Measurements from ENCODE around the gene PRIMPOL.
"Not testable (repeated sequence)": the region's sequence is repeated elsewhere in the genome, so short reads cannot be mapped to it uniquely, and the experiment has no call there.

Gene PRIMPOL

DNA sequence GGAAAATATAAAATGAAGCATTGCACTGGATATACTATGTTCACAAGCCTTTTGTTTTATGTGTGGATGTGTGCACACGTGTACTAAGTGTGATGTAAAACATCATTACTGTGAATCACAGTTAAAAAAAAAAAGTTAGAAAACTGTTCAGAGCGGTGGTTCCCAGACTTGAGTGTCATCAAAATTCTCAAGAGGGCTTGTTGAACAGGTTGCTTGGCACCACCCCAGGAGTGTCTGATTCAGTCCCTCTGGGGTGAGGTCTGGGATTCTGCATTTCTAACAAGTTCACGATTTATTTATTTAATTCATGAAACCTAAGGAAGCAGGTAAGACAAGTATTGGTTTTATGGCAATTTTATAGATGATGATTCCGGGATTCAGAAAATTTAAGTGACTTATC lies 82.6 kb downstream of the PRIMPOL start:
- H3K4me1 ChIP-seq (ENCODE audit: insufficient read depth, low read length, severe bottlenecking) = peaks cover 61% of the 10 kb centered on the region
- peak overlapping the region; percentile 75 for H3K4me2 ChIP-seq (ENCODE audit: low read length)
- no peaks in the 10 kb centered on the region for H4K20me1 ChIP-seq (ENCODE audit: insufficient read depth, low read length)
- peak overlapping the region; percentile 81 for H3K27ac ChIP-seq (ENCODE audit: low read depth, low read length, poor library complexity, severe bottlenecking)
- no peaks in the 10 kb centered on the region for H3F3A ChIP-seq (ENCODE audit: insufficient read depth, low read length)
- H3K9ac ChIP-seq (ENCODE audit: low read length) = peak overlapping the region; percentile 81
- no peaks in the 10 kb centered on the region for H3K9me2 ChIP-seq (ENCODE audit: low read depth, low read length)
- TF ChIP-seq, protein P1, sequence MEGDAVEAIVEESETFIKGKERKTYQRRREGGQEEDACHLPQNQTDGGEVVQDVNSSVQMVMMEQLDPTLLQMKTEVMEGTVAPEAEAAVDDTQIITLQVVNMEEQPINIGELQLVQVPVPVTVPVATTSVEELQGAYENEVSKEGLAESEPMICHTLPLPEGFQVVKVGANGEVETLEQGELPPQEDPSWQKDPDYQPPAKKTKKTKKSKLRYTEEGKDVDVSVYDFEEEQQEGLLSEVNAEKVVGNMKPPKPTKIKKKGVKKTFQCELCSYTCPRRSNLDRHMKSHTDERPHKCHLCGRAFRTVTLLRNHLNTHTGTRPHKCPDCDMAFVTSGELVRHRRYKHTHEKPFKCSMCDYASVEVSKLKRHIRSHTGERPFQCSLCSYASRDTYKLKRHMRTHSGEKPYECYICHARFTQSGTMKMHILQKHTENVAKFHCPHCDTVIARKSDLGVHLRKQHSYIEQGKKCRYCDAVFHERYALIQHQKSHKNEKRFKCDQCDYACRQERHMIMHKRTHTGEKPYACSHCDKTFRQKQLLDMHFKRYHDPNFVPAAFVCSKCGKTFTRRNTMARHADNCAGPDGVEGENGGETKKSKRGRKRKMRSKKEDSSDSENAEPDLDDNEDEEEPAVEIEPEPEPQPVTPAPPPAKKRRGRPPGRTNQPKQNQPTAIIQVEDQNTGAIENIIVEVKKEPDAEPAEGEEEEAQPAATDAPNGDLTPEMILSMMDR (IDR thresholded peaks at IDR 0.05; ENCODE audit: low read length) = no peak
- TF ChIP-seq EZH2 (IDR thresholded peaks at IDR 0.05; ENCODE audit: borderline replicate concordance, low read length) = no peak
- H3K79me2 ChIP-seq (ENCODE audit: insufficient read depth, low read length) = peaks cover 39% of the 10 kb centered on the region
- no peak overlapping the region for H2AFZ ChIP-seq (ENCODE audit: low read length)
- 0 out of 2 replicates have a peak, but pooled peaks cover 4% of the 10 kb centered on the region for H3K9me3 ChIP-seq (ENCODE audit: low read length)
- H3K4me3 ChIP-seq (ENCODE audit: low read depth, low read length, poor library complexity, severe bottlenecking) = peak overlapping the region; percentile 76
- peaks cover 51% of the 10 kb centered on the region for H3K36me3 ChIP-seq (ENCODE audit: insufficient read depth, low read length)
- no peaks in the 10 kb centered on the region for H3K27me3 ChIP-seq (ENCODE audit: insufficient read depth, low read length)

DNA sequence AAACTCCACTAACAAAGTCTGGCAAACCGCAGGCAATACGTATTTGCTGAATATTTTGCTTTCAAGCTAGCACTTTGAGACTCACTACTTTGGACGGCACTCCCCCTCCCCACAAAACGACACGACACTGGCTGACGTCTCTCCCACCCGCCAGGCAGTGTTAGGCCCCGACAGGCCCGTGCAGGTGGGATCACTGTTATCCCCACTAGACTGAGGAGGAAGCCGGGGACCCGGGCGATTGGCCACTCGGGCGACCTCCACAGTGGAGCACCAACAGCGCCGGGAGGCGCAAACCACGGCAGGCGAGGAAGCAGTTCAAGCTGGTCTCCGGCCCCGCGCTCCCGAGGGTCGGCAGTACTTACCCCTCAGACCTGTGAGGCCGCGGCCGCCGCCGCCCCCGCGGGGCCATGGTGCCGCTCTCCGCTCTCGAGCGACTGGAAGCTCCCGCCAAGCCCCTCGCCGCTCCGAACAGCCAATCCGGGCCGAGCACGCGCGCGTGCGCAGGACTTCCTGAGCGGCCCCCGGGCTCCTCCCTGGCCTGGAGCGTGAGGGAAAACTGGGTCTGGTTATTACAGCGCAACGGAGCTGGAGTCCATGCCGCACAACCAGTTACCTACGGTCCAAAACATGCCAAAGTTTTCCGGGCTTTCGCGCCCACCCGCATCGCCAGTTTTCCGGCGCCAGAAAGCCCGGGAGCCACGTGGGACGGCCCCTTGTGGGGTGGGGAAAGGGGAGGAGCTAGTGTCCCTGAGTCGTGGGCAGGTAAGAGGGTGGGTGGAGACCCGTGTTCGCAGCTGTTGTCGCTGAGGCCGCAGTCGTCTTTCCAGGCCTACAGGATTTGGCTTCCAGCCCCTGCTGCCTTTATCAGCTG lies 84.4 kb downstream of the PRIMPOL start, which contains the start of gene CENPU:
CENPU (minus strand) TSS at position 443 of the 871 bp plus-strand sequence; CDS start at position 409, 34 bp downstream.
- H3K9me3 ChIP-seq (ENCODE audit: low read length) = no peaks in the 10 kb centered on the region
- H3K4me2 ChIP-seq (ENCODE audit: low read length) = peak within 1 kb of the TSS; percentile 87
- no peak for TF ChIP-seq EZH2 (IDR thresholded peaks at IDR 0.05; ENCODE audit: borderline replicate concordance, low read length)
- TF ChIP-seq, protein P1 (IDR thresholded peaks at IDR 0.05; ENCODE audit: low read length) = no peak
- H3K9ac ChIP-seq (ENCODE audit: low read length) = peak within 1 kb of the TSS; percentile 81
- no peaks in the 10 kb centered on the region for H3K9me2 ChIP-seq (ENCODE audit: low read depth, low read length)
- no peaks in the 10 kb centered on the region for H4K20me1 ChIP-seq (ENCODE audit: insufficient read depth, low read length)
- peaks cover 52% of the 10 kb centered on the region for H3K4me1 ChIP-seq (ENCODE audit: insufficient read depth, low read length, severe bottlenecking)
- peak within 1 kb of the TSS; percentile 76 for H3K4me3 ChIP-seq (ENCODE audit: low read depth, low read length, poor library complexity, severe bottlenecking)
- H3F3A ChIP-seq (ENCODE audit: insufficient read depth, low read length) = no peaks in the 10 kb centered on the region
- peak within 1 kb of the TSS; percentile 45 for H2AFZ ChIP-seq (ENCODE audit: low read length)
- H3K79me2 ChIP-seq (ENCODE audit: insufficient read depth, low read length) = peaks cover 35% of the 10 kb centered on the region
- peaks cover 33% of the 10 kb centered on the region for H3K36me3 ChIP-seq (ENCODE audit: insufficient read depth, low read length)
- no peaks in the 10 kb centered on the region for H3K27me3 ChIP-seq (ENCODE audit: insufficient read depth, low read length)
- peak within 1 kb of the TSS; percentile 81 for H3K27ac ChIP-seq (ENCODE audit: low read depth, low read length, poor library complexity, severe bottlenecking)

GRCh38 chr4:184734758-184735157 lies 85.2 kb downstream of the PRIMPOL start:
- H3K4me3 ChIP-seq (ENCODE audit: low read depth, low read length, poor library complexity, severe bottlenecking) = peak overlapping the region; percentile 62
- H3F3A ChIP-seq (ENCODE audit: insufficient read depth, low read length) = no peaks in the 10 kb centered on the region
- H3K27me3 ChIP-seq (ENCODE audit: insufficient read depth, low read length) = no peaks in the 10 kb centered on the region
- H3K9me2 ChIP-seq (ENCODE audit: low read depth, low read length) = no peaks in the 10 kb centered on the region
- peak overlapping the region; percentile 45 for H2AFZ ChIP-seq (ENCODE audit: low read length)
- no peaks in the 10 kb centered on the region for H3K9me3 ChIP-seq (ENCODE audit: low read length)
- no peaks in the 10 kb centered on the region for H4K20me1 ChIP-seq (ENCODE audit: insufficient read depth, low read length)
- peaks cover 33% of the 10 kb centered on the region for H3K79me2 ChIP-seq (ENCODE audit: insufficient read depth, low read length)
- H3K36me3 ChIP-seq (ENCODE audit: insufficient read depth, low read length) = peaks cover 24% of the 10 kb centered on the region
- peak overlapping the region; percentile 68 for H3K9ac ChIP-seq (ENCODE audit: low read length)
- no peak overlapping the region for H3K27ac ChIP-seq (ENCODE audit: low read depth, low read length, poor library complexity, severe bottlenecking)
- peak overlapping the region; percentile 87 for H3K4me2 ChIP-seq (ENCODE audit: low read length)
- peaks cover 43% of the 10 kb centered on the region for H3K4me1 ChIP-seq (ENCODE audit: insufficient read depth, low read length, severe bottlenecking)
- TF ChIP-seq EZH2 (IDR thresholded peaks at IDR 0.05; ENCODE audit: borderline replicate concordance, low read length) = no peak
- TF ChIP-seq, protein P1 (IDR thresholded peaks at IDR 0.05; ENCODE audit: low read length) = no peak

DNA sequence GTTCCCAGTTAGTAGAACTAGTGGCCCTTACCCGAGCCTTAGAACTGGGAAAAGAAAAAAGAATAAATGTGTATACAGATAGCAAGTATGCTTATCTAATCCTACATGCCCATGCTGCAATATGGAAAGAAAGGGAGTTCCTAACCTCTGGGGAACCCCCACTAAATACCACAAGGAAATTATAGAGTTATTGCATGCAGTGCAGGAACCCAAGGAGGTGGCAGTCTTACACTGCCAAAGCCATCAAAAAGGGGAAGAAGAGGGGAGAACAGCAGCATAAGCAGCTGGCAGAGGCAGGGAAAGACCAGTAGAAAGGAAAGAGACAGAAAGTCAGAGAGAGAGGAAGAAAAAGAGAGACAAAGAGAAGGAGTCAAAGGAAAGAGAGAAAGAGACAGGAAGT lies 90.0 kb downstream of the PRIMPOL start:
- not testable (repeated sequence) for H4K20me1 ChIP-seq (ENCODE audit: insufficient read depth, low read length); H3K4me2 ChIP-seq (ENCODE audit: low read length); H3K4me3 ChIP-seq (ENCODE audit: low read depth, low read length, poor library complexity, severe bottlenecking); H3K27ac ChIP-seq (ENCODE audit: low read depth, low read length, poor library complexity, severe bottlenecking); H3K27me3 ChIP-seq (ENCODE audit: insufficient read depth, low read length); H3K4me1 ChIP-seq (ENCODE audit: insufficient read depth, low read length, severe bottlenecking); H3K9ac ChIP-seq (ENCODE audit: low read length); H3F3A ChIP-seq (ENCODE audit: insufficient read depth, low read length); H2AFZ ChIP-seq (ENCODE audit: low read length); H3K79me2 ChIP-seq (ENCODE audit: insufficient read depth, low read length); H3K36me3 ChIP-seq (ENCODE audit: insufficient read depth, low read length); H3K9me2 ChIP-seq (ENCODE audit: low read depth, low read length); H3K9me3 ChIP-seq (ENCODE audit: low read length)

All from OCI-LY1 (cell line).